Middle frontal gyrus (tissue), 1 donor: ENCODE measurements around the gene MAP7D1.

Experiments
- DNase-seq: peaks from one replicate; pipeline ENCODE4 v3.0.0-alpha.2; 2015; ENCODE audit warnings: low spot score; ENCODE audit errors: extremely low spot score

MAP7D1 gene

DNA sequence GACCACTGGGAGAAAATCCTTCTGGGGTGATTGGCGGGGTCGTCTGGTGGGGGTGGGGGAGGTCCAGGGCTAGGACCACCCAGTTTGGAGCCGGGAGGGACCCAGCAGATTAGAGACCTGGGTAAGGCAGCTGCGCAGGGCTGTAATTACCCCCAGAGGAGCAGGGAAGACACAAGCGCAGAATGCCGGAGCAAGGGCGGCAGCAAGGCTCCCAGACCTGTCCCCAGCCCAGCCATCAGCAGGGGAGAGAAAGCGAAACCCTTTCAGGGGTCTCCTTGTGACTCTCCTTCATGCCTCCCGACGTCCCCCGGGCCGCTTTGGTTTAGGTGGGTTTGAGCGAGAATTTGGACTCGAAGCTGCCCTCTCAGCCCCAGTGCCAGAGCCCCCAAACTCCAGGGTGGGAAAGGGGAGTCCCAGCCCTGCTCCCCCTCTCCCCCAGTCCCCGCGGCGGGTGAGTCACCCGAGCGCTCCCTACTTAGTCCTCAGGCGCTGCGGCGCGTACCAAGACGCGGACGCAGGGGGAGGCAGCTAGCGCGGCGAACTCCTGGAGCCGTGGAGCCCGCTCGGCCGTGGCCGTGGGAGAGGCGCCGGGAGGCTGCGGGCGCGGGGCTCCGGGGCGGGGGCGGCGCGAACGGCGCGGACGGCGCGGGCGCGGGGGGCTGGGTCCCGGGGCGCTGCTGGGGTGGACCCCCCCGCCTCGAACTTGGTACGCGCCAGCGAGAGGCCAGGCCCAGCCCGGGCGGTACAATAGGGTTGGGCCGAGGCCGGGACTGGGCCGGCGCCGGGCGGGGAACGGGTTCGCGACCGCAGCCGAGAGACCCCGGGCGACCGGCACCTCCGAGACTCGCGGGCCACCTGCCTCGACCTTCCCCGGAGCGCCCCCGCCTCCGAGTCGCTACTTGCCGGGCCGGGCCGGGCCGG, at the start of gene MAP7D1:
Gene MAP7D1, plus strand, starts transcription at position 753 of the 921 bp plus-strand sequence. CDS start 258 bp downstream, outside the sequence.
- no peak for DNase-seq

DNA sequence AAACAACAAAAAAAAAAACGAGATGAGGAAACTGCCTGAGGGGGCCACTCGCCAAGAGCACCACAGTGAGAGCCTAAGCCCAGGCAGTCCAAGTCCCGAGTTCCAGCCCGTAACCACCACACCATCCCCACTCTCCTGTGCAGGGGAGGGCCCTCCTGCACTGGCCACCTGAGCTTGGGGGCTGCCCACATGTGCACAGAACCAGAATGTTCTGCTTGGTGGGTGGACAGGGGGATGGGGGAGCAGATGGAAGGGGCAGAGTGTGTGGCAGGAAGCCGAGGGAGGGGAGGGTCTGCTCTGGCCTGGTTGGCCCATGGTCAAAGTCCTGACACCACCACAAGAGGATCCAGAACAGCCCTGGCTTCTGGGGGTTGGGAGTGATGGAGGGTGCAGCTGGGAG, 49.7 kb upstream of the MAP7D1 start:
- no peak for DNase-seq

DNA sequence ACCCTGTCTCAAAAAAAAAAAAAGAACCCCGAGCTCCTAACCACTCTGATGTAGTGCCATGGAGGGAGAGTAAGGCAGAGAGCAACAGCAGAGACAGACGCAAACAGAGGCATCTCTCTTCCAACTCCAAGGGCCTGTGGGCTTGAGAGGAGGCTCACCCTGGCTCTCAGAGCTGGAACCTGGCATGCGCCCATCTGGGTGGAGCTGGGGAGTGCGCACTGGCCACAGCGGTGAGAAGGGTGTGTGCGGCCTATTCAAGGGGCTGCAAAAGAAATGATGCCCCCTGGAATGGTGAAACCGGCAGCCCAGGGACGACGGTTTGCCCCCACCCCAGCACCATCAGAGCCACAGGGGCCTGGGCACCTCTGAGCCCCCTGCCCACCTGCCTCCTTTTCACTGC, 48.6 kb upstream of the MAP7D1 start:
- no peak for DNase-seq

DNA sequence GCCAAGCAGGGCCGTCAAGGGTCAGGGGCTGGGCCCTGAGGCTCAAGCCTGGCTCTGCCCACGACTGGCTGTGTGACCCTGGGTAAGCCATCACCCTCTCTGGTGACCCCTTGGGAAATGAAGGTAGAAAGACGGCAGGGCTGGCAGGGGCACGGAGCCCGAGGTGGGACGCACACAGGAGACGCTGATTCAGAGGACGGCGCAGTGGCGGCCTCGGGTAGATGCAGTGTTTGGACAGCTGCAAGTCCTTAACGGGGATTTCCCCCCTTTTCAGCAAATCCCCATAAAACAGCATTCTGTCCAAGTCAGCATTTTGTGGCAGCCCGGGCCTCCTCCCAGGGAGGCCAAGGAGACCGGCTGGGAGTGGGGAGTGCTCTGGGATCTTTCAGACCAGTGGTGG, 47.6 kb upstream of the MAP7D1 start:
- DNase-seq = no peak

- no peak for DNase-seq
Observed at GRCh38 chr1:36109041-36109679, 46.8 kb upstream of the MAP7D1 start.

DNA sequence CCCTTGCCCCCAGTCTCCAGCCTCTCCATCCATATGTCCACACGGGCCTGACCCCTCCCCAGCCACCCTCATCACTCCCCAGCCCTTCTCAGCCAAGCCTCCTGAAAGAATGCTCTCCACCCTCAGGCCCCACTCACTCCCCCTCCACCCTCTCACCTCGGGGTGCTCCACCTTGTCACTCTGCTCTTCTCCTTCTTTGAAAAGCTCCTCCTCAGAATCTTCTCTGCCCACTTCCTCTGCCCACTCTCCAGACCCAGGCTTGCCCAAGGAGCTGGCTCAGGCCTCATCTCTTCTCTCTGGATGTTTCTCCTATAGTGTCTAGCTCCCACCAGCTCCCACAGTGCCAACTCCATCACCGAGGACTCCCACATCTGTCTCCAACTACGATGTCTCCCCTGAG, 44.8 kb upstream of the MAP7D1 start:
- DNase-seq = no peak

DNA sequence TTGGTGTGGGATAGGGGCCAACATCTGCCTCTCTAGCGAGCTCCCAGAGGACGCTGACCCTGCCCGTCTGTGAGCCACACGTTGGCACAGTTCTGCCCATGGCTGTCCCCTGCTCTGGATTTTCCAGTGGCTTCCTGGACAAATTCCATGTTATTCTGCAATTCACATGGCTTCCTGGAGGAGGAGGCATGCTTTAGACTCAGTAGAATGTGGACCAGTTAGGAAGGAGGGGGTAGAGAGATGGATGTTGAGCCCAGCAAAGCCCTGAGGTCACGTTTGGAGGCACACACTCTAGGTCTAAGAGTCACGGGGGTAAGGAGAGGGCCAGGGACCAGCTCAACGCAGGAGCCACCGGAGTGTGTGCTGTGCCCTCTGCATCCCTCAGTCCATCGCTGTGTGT, 43.1 kb upstream of the MAP7D1 start:
- DNase-seq = no peak

- no peak for DNase-seq
Observed at GRCh38 chr1:36114371-36114770, 41.6 kb upstream of the MAP7D1 start.

GRCh38 chr1:36115200-36115669, 40.7 kb upstream of the MAP7D1 start:
- no peak for DNase-seq

DNA sequence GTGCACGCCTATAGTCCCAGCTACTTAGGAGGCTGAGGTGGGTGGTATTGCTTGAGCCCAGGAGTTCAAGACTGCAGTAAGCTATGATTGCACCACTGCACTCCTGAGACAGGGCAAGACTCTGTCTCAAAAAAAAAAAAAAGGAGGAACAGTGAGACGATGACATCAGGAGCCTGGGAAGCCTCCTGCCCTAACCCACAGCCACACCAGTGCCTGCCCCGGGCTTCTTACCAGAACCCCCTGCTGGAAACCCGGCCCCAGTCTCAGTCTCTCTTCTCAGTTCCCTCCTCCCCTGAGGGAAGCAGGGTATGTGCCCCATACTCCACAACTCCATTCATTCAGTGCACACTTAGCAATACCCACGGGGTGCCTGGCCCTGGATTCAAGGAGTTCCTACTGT, 40.0 kb upstream of the MAP7D1 start:
- no peak for DNase-seq

- DNase-seq = no peak
Observed at GRCh38 chr1:36116901-36117300, 39.1 kb upstream of the MAP7D1 start.

DNA sequence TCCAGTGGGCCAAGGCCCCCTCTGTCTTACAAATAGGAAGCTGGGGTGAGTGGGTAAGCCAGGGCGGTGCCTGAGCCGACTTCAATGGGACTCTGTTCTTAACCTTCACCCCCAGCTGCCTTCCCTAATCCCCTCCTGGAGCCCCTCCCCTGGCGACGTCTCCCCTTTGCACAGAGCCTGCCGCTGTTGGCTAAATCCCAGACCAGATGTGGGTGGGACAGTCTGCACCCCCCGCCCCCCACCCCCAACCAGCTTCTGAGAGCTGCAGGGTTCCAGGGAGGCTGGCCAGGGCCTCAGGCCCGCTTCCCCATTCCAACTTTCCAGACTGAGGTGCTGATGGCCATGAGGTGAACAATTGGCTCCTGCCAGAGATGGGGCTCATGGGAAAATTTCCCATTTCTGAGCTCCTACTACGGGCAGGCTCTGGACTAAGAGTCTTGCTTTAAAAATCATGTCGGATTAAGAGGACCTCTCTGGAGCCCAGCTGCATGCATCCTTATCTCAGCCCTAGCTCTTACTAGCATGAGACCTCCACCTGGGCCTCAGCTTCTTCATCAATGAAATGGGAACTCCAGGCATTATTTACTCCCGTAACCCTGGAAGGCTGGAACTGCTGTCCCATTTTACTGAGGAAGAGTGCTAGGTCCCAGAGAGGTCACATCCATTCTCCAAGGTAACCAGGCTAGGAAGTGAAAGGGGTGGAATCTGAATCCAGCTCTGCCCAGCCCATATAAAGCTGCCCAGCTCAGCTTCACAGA, 37.3 kb upstream of the MAP7D1 start:
- DNase-seq = no peak

GRCh38 chr1:36119456-36119855, 36.5 kb upstream of the MAP7D1 start:
- no peak for DNase-seq

- DNase-seq = no peak
Observed at GRCh38 chr1:36122062-36123030, 33.6 kb upstream of the MAP7D1 start.

DNA sequence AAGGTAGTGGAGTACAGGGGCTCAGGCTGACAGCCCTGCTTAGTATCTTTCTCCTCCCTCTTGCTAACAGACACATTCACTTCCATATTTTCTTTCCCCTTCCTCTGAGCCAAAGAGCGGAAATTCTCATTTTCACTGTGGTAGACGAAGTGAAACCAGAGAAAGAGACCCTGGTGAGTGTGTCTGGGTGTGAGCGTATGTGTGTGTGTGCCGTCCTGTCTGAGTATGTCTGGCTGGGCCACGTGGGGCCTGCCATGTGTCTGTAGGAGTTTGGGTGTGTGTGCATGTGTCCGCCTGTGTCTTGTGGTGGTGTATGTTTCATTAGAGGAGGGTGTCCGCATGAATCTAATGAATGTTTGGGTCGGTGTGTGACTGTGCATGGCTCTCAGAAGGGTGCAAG, 32.6 kb upstream of the MAP7D1 start:
- DNase-seq = no peak

- DNase-seq = no peak
Observed at GRCh38 chr1:36124404-36125128, 31.4 kb upstream of the MAP7D1 start.

- DNase-seq = no peak
Observed at GRCh38 chr1:36125129-36125991, 30.6 kb upstream of the MAP7D1 start, which contains the start of gene COL8A2. Gene COL8A2 (minus strand): TSS chr1:36125222. CDS start chr1:36100242, 24,980 bp downstream.

DNA sequence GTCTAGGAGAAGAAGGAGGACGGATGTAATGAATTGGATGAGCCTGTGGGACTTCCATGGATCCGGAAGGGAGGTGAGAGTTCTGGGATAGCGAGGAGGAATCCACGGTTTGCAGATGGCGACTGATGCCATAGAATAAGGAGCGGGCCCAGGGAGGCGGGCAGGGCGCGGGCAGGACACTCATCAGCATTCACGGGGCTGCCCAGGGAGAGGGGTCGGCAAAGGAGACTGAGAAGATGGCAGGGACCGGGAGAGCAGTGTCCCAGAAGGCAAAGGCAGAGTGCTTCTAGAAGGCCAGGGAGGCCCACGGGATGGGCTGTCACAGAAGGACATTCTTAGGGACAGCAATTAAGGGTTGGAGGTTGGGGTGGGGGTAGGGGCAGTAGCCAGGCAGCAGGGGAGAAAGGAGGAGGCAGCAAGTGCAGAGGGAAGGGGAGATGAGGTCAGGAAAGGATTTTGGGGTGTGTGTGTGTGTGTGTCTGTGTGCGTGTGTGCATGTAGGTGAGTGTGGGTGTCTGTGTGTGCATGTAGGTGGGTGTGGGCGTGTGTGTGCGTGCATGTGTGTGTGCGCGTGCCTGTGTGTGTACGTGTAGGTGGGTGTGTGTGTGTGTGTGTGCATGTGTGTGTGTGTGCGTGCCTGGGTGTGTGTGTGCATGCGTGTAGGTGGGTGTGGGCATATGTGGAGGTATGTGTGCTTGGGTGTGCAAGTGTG, 29.8 kb upstream of the MAP7D1 start:
- DNase-seq = no peak
